ENCODE measurements around the gene GLRX3. TPM values are rescaled to one million over a fixed set of nuclear protein-coding genes. Genes with fewer than 3 reads are reported as not detected.

Gene GLRX3
- polyA plus RNA-seq, 1 experiment, result 126 TPM

DNA sequence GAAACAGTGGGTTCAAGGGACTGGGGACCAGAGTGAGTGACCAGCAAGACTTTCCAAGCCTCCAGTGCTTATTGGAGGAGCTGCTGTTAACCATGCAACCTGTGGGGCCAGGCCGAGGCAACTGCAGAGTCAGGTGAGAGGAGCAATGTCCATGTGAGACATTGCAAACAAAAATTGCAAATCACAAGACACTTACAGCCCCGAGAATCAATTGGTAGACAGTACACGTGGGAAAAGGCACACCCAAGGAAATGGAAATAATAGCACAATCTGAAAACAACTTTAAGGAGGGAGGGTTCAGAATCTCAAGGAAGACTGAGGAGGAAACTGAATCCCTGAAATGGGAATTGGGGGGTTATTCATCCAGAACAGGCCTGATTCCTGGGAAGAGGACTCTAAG is 72.6 kb downstream of the GLRX3 start:
- peaks cover 25% of the 10 kb centered on the region for H3K9me3 ChIP-seq (ENCODE audit: control insufficient read depth, insufficient read depth, low read length)
- DNase-seq (ENCODE audit: low read depth, low spot score), result no peak
- POLR2A ChIA-PET, result no interaction called here
- TF ChIP-seq, protein P1, sequence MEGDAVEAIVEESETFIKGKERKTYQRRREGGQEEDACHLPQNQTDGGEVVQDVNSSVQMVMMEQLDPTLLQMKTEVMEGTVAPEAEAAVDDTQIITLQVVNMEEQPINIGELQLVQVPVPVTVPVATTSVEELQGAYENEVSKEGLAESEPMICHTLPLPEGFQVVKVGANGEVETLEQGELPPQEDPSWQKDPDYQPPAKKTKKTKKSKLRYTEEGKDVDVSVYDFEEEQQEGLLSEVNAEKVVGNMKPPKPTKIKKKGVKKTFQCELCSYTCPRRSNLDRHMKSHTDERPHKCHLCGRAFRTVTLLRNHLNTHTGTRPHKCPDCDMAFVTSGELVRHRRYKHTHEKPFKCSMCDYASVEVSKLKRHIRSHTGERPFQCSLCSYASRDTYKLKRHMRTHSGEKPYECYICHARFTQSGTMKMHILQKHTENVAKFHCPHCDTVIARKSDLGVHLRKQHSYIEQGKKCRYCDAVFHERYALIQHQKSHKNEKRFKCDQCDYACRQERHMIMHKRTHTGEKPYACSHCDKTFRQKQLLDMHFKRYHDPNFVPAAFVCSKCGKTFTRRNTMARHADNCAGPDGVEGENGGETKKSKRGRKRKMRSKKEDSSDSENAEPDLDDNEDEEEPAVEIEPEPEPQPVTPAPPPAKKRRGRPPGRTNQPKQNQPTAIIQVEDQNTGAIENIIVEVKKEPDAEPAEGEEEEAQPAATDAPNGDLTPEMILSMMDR (IDR thresholded peaks at IDR 0.05; ENCODE audit: low read depth, low read length), result no peak
- no peak overlapping the region for H3K27ac ChIP-seq (ENCODE audit: low read depth, low read length)
- CTCF ChIA-PET, result no interaction called here
- no peaks in the 10 kb centered on the region for H3K27me3 ChIP-seq (ENCODE audit: control insufficient read depth, insufficient read depth, low read length)
- H3K4me3 ChIP-seq (ENCODE audit: low read depth, low read length), result no peak overlapping the region

DNA sequence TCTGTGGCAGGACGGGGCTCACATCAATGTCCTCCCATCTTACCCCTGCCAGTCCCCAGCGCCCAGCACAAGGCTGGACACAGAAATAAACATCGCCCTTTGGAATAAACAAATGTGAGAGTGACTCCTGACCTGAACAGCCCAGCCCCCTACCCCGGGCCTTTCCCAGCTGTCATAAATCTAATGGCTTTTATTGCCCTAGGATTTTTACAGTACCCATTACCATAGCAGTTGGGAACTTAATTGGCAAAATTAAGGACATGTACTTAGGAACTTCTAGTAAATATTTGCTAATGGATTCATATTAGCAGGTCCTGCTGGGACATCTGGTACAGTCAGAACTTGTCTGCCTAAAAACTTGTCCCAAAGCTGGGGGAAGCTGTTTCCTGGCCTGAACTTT is 76.6 kb downstream of the GLRX3 start:
- CTCF ChIA-PET, result no interaction called here
- Histone ChIP-seq H3K4me3 (ENCODE audit: low read depth, low read length) (no peak overlapping the region), H3K27me3 (ENCODE audit: control insufficient read depth, insufficient read depth, low read length) (no peaks in the 10 kb centered on the region), H3K27ac (ENCODE audit: low read depth, low read length) (no peak overlapping the region), H3K9me3 (ENCODE audit: control insufficient read depth, insufficient read depth, low read length) (peaks cover 45% of the 10 kb centered on the region)
- TF ChIP-seq, protein P1 (IDR thresholded peaks at IDR 0.05; ENCODE audit: low read depth, low read length), result no peak
- DNase-seq (ENCODE audit: low read depth, low spot score), result no peak
- POLR2A ChIA-PET, result no interaction called here

DNA sequence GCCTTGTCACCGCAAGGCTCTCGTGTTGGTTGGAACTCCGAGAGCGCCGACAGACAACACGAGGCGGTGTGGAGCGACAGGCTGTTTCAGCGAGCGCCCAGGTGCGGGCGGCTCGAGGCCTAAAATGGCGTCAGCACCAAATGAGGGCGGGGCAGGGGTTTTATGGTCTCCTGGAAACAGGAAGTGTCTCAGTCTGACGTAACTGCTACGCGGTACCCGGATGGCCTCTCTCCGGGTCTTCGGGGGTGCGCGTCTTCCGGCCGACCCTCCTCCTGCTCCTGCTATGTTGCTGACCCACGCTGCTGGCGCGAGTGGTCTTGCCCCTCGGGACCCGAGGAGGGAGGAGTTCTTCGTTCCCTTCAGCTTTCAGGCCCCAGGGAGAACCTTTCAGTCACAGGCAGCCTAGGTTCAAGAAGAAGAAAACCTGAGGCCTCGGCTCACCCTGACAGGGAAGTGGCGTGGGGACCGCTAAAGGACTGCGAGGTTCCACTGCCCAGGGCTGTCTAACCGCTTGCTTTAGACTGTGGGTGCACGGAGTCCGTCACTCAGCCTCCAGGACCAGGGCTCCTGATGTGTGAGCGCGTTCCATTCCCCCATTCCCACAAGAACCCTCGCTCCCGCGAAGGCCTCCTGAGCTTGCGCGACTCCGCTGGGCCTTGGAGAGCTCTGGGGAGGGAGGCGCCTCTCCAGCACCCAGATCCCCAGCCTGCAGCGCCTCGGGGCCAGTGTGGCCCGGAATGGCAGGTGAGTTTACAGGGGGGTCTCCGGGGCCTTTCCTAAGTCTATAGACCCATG is 77.3 kb downstream of the GLRX3 start:
- Histone ChIP-seq H3K9me3 (ENCODE audit: control insufficient read depth, insufficient read depth, low read length) (peaks cover 52% of the 10 kb centered on the region), H3K4me3 (ENCODE audit: low read depth, low read length) (no peak overlapping the region), H3K27ac (ENCODE audit: low read depth, low read length) (no peak overlapping the region), H3K27me3 (ENCODE audit: control insufficient read depth, insufficient read depth, low read length) (no peaks in the 10 kb centered on the region)
- ChIA-PET POLR2A (no interaction called here), CTCF (no interaction called here)
- TF ChIP-seq, protein P1 (IDR thresholded peaks at IDR 0.05; ENCODE audit: low read depth, low read length), result no peak
- no peak for DNase-seq (ENCODE audit: low read depth, low spot score)

DNA sequence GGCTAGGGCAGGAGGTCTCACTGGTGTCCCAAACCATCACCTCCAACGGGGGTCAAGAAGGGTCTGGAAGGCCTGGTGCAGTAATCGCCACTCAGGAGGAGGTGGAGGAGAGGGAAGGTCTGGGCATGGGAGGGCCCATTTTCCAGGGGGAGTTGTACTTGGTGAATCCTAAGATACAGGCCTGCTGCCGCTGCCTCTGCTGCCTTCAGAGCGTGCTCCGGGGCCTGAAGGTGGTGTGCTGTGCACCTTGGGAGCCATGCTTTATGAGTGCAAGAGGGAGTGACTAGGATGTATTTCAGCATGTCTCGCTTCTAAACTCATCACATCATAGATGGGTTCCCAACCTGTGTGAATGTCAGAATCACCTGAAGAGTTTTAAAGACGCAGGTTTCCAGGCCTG is 78.2 kb downstream of the GLRX3 start:
- Histone ChIP-seq H3K27me3 (ENCODE audit: control insufficient read depth, insufficient read depth, low read length) (no peaks in the 10 kb centered on the region), H3K27ac (ENCODE audit: low read depth, low read length) (no peak overlapping the region), H3K4me3 (ENCODE audit: low read depth, low read length) (no peak overlapping the region), H3K9me3 (ENCODE audit: control insufficient read depth, insufficient read depth, low read length) (peaks cover 59% of the 10 kb centered on the region)
- ChIA-PET POLR2A (no interaction called here), CTCF (no interaction called here)
- no peak for DNase-seq (ENCODE audit: low read depth, low spot score)
- TF ChIP-seq, protein P1 (IDR thresholded peaks at IDR 0.05; ENCODE audit: low read depth, low read length), result no peak

DNA sequence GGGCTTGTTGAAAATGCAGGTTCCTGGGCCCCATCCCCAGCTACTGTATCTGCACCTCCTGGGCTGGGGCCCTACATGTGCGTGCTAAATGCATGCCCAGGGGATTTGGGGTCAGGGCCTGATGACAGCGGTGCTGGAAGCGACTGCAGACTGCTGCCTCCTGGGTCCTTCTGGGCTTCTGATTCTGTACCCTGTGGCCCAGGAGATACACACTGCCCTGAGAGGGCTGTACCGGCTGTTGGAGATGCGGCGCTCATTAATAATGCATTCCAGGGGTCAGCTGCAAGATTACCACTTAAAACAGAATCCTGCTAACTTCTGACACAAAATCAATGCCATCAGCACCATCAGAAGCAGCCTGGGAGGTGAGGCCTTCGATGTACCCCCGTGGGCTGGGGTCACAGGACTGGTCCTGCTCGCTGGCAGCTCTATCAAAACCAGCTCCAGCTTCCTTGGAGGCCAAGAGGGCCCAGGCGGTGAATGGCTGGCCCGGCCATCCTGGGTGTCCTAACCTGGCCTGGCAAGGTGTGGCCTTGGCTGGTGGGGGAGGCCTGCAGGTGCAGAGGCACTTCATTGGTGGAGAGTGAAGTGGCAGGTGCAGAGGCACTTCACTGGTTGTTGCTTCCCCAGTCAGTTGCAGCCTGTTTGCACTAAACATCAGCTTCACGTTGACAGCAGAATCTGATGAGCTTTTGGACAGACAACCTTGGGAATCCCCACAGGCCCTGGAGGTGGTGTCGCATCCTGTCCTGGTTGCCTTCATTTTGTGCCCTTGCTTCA is 79.2 kb downstream of the GLRX3 start:
- Histone ChIP-seq H3K9me3 (ENCODE audit: control insufficient read depth, insufficient read depth, low read length) (peaks cover 63% of the 10 kb centered on the region), H3K27ac (ENCODE audit: low read depth, low read length) (no peak overlapping the region), H3K4me3 (ENCODE audit: low read depth, low read length) (no peak overlapping the region), H3K27me3 (ENCODE audit: control insufficient read depth, insufficient read depth, low read length) (no peaks in the 10 kb centered on the region)
- no peak for DNase-seq (ENCODE audit: low read depth, low spot score)
- TF ChIP-seq, protein P1 (IDR thresholded peaks at IDR 0.05; ENCODE audit: low read depth, low read length), result no peak
- ChIA-PET CTCF (interaction anchor here (0.5 kb wide), 1 partner anchor 1087 kb away, joined by 4 read pairs; no protein-coding TSS in a partner anchor), POLR2A (no interaction called here)
